HepG2 (cell line): ENCODE measurements around the gene BTBD19. TPM values are rescaled to one million over a fixed set of nuclear protein-coding genes. Genes with fewer than 3 reads are reported as not detected.

Experiments used
- FOXK1 ChIP-seq: sonication (generic); formaldehyde crosslinking; IDR thresholded peaks from 2 replicates; pipeline ENCODE4 v1.4.0; 2020; ENCODE audit warnings: low read depth, missing genetic modification reagents, borderline replicate concordance
- KLF9 ChIP-seq: IDR thresholded peaks from 2 replicates; pipeline ENCODE4 v1.6.1; 2016; ENCODE audit warnings: low read depth
- NFIB ChIP-seq: sonication (generic); formaldehyde crosslinking; IDR thresholded peaks from 2 replicates; pipeline ENCODE4 v1.9.0; 2021; ENCODE audit warnings: missing genetic modification reagents, mild to moderate bottlenecking, borderline replicate concordance
- RBM39 ChIP-seq: fragments of 200-400 bp; formaldehyde crosslinking; IDR thresholded peaks from one replicate; pipeline ENCODE4 v1.6.1; 2018; ENCODE audit warnings: antibody characterized with exemption, mild to moderate bottlenecking, low read depth, low read length; ENCODE audit not compliant: poor library complexity, severe bottlenecking
- ZNF296 ChIP-seq: sonication (generic); formaldehyde crosslinking; conservative IDR thresholded peaks from 2 replicates; pipeline ENCODE4 v1.5.0; 2020; ENCODE audit warnings: mild to moderate bottlenecking, missing genetic modification reagents
- ZNF7 ChIP-seq: IDR thresholded peaks from 2 replicates; pipeline ENCODE4 v1.6.1; 2016; ENCODE audit warnings: missing biosample characterization, missing genetic modification reagents
- polyA plus RNA-seq, 8 experiments: library from polyadenylated mRNA; depleted of rRNA in 3 of 8; stranded (reverse) in 7 of 8; unstranded in 1 of 8; fragments of >200 nt; fragmentation: Illumina TruSeq in 4 of 8; extraction: Trizol in 4 of 8; gene quantifications; 2 replicates each; pipeline versions ENCODE4 v1.2.1 to v1.2.3, GENCODE V29; 2011 to 2016; ENCODE audit warnings: low read depth in 4 of 8, missing spikeins in 1 of 8, mixed read lengths in 1 of 8; ENCODE audit not compliant: insufficient read depth in 1 of 8
- total RNA-seq, 5 experiments: library from RNA; depleted of rRNA; stranded (reverse); fragments of >200 nt; fragmentation: Illumina TruSeq; extraction: Trizol; gene quantifications; 2 replicates each; pipeline ENCODE4 v1.2.3, GENCODE V29; 2016; ENCODE audit warnings: low read depth in 1 of 5
- TF ChIP-seq, protein P1 (sequence below): fragments of 450-650 bp; IDR thresholded peaks from 2 replicates; pipeline ENCODE4 v1.6.1; 2017; ENCODE audit warnings: mild to moderate bottlenecking
- TF ChIP-seq, protein P2 (sequence below): sonication (generic); formaldehyde crosslinking; IDR thresholded peaks from 2 replicates; pipeline ENCODE4 v1.4.0; 2020; ENCODE audit warnings: missing genetic modification reagents, mild to moderate bottlenecking, borderline replicate concordance
- TF ChIP-seq, protein P3 (sequence below): sonication (generic); formaldehyde crosslinking; IDR thresholded peaks from 2 replicates; pipeline ENCODE4 v1.8.0; 2022; ENCODE audit warnings: mild to moderate bottlenecking, missing genetic modification reagents; ENCODE audit not compliant: insufficient replicate concordance
- TF ChIP-seq, protein P4 (sequence below): sonication (generic); formaldehyde crosslinking; IDR thresholded peaks from 2 replicates; pipeline ENCODE4 v1.5.0; 2020; ENCODE audit warnings: mild to moderate bottlenecking, missing genetic modification reagents
- TF ChIP-seq, protein P5 (sequence below): sonication (generic); formaldehyde crosslinking; IDR thresholded peaks from 2 replicates; pipeline ENCODE4 v1.8.1; 2023; ENCODE audit warnings: mild to moderate bottlenecking, inconsistent platforms, moderate library complexity, missing genetic modification reagents, borderline replicate concordance
- TF ChIP-seq, protein P6 (sequence below): sonication (generic); formaldehyde crosslinking; IDR thresholded peaks from 2 replicates; pipeline ENCODE4 v1.4.0; 2020; ENCODE audit warnings: low read depth, missing genetic modification reagents

The BTBD19 gene
- total and polyA plus RNA-seq, 2 of the 13 experiments (the other 11 are each of a cell fraction or from before 2014, with no cell fraction given) = 2.7 to 6.7 TPM

DNA sequence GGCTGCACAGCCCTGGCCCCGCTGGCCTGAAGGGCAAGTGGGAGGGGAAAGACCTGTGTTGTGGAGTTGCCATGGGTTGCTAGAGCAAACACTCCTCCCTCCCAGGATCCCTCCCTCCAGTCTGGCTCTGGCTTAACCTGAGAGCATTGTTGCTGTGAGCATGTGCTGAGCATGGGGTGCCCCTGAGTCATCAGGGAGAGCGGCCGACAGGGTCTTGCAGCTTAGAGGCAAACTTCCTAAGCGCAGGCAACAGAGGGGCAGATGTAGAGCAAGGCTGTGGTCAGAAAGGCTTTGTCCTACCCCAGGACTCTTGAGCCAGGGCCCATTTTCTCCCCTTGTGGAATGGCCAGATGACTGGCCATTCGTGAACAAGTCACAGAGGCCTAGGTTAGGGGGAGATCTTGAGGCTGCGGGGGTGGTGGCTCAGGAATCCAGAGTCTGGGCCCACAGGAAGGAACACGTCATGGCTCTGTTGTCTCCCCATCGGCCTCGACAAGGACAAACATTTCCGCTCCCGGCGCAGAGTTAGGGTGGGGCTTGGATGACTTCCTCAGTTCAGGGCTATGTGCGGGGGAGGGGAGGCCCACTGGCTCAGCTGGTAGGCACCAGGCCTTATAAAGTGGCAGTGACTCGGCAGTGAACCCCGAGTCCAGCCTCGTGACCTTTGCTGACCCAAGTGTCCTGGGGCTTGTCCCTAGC is 810 bp upstream of the BTBD19 start (continued):
- TF ChIP-seq, protein P1, sequence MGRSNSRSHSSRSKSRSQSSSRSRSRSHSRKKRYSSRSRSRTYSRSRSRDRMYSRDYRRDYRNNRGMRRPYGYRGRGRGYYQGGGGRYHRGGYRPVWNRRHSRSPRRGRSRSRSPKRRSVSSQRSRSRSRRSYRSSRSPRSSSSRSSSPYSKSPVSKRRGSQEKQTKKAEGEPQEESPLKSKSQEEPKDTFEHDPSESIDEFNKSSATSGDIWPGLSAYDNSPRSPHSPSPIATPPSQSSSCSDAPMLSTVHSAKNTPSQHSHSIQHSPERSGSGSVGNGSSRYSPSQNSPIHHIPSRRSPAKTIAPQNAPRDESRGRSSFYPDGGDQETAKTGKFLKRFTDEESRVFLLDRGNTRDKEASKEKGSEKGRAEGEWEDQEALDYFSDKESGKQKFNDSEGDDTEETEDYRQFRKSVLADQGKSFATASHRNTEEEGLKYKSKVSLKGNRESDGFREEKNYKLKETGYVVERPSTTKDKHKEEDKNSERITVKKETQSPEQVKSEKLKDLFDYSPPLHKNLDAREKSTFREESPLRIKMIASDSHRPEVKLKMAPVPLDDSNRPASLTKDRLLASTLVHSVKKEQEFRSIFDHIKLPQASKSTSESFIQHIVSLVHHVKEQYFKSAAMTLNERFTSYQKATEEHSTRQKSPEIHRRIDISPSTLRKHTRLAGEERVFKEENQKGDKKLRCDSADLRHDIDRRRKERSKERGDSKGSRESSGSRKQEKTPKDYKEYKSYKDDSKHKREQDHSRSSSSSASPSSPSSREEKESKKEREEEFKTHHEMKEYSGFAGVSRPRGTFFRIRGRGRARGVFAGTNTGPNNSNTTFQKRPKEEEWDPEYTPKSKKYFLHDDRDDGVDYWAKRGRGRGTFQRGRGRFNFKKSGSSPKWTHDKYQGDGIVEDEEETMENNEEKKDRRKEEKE = no peak
- TF ChIP-seq ZNF7 (no peak), ZNF296 (CRISPR knock-in tag) (no peak), RBM39 (peak; percentile 52), FOXK1 (CRISPR knock-in tag) (peak; percentile 57), NFIB (no peak), KLF9 (CRISPR knock-in tag) (no peak)
- TF ChIP-seq, protein P2, sequence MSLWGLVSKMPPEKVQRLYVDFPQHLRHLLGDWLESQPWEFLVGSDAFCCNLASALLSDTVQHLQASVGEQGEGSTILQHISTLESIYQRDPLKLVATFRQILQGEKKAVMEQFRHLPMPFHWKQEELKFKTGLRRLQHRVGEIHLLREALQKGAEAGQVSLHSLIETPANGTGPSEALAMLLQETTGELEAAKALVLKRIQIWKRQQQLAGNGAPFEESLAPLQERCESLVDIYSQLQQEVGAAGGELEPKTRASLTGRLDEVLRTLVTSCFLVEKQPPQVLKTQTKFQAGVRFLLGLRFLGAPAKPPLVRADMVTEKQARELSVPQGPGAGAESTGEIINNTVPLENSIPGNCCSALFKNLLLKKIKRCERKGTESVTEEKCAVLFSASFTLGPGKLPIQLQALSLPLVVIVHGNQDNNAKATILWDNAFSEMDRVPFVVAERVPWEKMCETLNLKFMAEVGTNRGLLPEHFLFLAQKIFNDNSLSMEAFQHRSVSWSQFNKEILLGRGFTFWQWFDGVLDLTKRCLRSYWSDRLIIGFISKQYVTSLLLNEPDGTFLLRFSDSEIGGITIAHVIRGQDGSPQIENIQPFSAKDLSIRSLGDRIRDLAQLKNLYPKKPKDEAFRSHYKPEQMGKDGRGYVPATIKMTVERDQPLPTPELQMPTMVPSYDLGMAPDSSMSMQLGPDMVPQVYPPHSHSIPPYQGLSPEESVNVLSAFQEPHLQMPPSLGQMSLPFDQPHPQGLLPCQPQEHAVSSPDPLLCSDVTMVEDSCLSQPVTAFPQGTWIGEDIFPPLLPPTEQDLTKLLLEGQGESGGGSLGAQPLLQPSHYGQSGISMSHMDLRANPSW (CRISPR knock-in tag) = peak; percentile 85
- TF ChIP-seq, protein P3, sequence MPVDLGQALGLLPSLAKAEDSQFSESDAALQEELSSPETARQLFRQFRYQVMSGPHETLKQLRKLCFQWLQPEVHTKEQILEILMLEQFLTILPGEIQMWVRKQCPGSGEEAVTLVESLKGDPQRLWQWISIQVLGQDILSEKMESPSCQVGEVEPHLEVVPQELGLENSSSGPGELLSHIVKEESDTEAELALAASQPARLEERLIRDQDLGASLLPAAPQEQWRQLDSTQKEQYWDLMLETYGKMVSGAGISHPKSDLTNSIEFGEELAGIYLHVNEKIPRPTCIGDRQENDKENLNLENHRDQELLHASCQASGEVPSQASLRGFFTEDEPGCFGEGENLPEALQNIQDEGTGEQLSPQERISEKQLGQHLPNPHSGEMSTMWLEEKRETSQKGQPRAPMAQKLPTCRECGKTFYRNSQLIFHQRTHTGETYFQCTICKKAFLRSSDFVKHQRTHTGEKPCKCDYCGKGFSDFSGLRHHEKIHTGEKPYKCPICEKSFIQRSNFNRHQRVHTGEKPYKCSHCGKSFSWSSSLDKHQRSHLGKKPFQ (CRISPR knock-in tag) = peak; percentile 51
- TF ChIP-seq, protein P4, sequence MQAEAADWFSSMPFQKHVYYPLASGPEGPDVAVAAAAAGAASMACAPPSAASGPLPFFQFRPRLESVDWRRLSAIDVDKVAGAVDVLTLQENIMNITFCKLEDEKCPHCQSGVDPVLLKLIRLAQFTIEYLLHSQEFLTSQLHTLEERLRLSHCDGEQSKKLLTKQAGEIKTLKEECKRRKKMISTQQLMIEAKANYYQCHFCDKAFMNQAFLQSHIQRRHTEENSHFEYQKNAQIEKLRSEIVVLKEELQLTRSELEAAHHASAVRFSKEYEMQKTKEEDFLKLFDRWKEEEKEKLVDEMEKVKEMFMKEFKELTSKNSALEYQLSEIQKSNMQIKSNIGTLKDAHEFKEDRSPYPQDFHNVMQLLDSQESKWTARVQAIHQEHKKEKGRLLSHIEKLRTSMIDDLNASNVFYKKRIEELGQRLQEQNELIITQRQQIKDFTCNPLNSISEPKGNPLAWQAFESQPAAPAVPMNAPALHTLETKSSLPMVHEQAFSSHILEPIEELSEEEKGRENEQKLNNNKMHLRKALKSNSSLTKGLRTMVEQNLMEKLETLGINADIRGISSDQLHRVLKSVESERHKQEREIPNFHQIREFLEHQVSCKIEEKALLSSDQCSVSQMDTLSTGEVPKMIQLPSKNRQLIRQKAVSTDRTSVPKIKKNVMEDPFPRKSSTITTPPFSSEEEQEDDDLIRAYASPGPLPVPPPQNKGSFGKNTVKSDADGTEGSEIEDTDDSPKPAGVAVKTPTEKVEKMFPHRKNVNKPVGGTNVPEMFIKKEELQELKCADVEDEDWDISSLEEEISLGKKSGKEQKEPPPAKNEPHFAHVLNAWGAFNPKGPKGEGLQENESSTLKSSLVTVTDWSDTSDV (CRISPR knock-in tag) = no peak
- TF ChIP-seq, protein P5, sequence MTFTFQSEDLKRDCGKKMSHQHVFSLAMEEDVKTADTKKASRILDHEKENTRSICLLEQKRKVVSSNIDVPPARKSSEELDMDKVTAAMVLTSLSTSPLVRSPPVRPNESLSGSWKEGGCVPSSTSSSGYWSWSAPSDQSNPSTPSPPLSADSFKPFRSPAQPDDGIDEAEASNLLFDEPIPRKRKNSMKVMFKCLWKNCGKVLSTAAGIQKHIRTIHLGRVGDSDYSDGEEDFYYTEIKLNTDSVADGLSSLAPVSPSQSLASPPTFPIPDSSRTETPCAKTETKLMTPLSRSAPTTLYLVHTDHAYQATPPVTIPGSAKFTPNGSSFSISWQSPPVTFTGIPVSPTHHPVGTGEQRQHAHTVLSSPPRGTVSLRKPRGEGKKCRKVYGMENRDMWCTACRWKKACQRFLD (CRISPR knock-in tag) = no peak
- TF ChIP-seq, protein P6, sequence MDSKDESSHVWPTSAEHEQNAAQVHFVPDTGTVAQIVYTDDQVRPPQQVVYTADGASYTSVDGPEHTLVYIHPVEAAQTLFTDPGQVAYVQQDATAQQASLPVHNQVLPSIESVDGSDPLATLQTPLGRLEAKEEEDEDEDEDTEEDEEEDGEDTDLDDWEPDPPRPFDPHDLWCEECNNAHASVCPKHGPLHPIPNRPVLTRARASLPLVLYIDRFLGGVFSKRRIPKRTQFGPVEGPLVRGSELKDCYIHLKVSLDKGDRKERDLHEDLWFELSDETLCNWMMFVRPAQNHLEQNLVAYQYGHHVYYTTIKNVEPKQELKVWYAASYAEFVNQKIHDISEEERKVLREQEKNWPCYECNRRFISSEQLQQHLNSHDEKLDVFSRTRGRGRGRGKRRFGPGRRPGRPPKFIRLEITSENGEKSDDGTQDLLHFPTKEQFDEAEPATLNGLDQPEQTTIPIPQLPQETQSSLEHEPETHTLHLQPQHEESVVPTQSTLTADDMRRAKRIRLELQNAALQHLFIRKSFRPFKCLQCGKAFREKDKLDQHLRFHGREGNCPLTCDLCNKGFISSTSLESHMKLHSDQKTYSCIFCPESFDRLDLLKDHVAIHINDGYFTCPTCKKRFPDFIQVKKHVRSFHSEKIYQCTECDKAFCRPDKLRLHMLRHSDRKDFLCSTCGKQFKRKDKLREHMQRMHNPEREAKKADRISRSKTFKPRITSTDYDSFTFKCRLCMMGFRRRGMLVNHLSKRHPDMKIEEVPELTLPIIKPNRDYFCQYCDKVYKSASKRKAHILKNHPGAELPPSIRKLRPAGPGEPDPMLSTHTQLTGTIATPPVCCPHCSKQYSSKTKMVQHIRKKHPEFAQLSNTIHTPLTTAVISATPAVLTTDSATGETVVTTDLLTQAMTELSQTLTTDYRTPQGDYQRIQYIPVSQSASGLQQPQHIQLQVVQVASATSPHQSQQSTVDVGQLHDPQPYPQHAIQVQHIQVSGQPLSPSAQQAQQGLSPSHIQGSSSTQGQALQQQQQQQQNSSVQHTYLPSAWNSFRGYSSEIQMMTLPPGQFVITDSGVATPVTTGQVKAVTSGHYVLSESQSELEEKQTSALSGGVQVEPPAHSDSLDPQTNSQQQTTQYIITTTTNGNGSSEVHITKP (CRISPR knock-in tag) = no peak; the same call in 1 of the 2 replicates
